Ishikawa (cell line): ENCODE measurements around the gene LIMCH1.

Experiments used
- CEBPB ChIP-seq: IDR thresholded peaks from 2 replicates; pipeline ENCODE4 v1.6.1; 2012
- CREB1 ChIP-seq: IDR thresholded peaks from 2 replicates; pipeline ENCODE4 v1.6.1; 2012; ENCODE audit warnings: low read depth
- EGR1 ChIP-seq: IDR thresholded peaks from 2 replicates; pipeline ENCODE4 v1.6.1; 2012
- EP300 ChIP-seq: IDR thresholded peaks from 2 replicates; pipeline ENCODE4 v1.6.1; 2012; ENCODE audit warnings: borderline replicate concordance
- FOXM1 ChIP-seq: IDR thresholded peaks from 2 replicates; pipeline ENCODE4 v1.6.1; 2012; ENCODE audit warnings: low read depth, borderline replicate concordance
- NFIC ChIP-seq: IDR thresholded peaks from 2 replicates; pipeline ENCODE4 v1.6.1; 2012
- RAD21 ChIP-seq: IDR thresholded peaks from 2 replicates; pipeline ENCODE4 v1.6.1; 2012; ENCODE audit warnings: low read depth
- TAF1 ChIP-seq: IDR thresholded peaks from 2 replicates; pipeline ENCODE4 v1.6.1; 2012; ENCODE audit warnings: low read depth, mild to moderate bottlenecking
- TCF12 ChIP-seq: IDR thresholded peaks from 2 replicates; pipeline ENCODE4 v1.6.1; 2012; ENCODE audit warnings: low read depth
- USF1 ChIP-seq: IDR thresholded peaks from 2 replicates; pipeline ENCODE4 v1.6.1; 2012
- YY1 ChIP-seq: IDR thresholded peaks from 2 replicates; pipeline ENCODE4 v1.6.1; 2012; ENCODE audit warnings: low read depth
- ZBTB7A ChIP-seq: IDR thresholded peaks from 2 replicates; pipeline ENCODE4 v1.6.1; 2012; ENCODE audit warnings: low read depth
- TF ChIP-seq, protein P1 (sequence below): IDR thresholded peaks from 2 replicates; pipeline ENCODE4 v1.6.1; 2012
- TF ChIP-seq, protein P2 (sequence below): IDR thresholded peaks from 2 replicates; pipeline ENCODE4 v1.6.1; 2012; ENCODE audit warnings: low read depth, mild to moderate bottlenecking

GRCh38 chr4:41715155-41715554, 177.2 kb downstream of the LIMCH1 start:
- no peak for TF ChIP-seq TAF1
- no peak for TF ChIP-seq RAD21
- TF ChIP-seq EGR1: no peak
- no peak for TF ChIP-seq CREB1
- TF ChIP-seq, protein P1, sequence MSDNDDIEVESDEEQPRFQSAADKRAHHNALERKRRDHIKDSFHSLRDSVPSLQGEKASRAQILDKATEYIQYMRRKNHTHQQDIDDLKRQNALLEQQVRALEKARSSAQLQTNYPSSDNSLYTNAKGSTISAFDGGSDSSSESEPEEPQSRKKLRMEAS: no peak
- TF ChIP-seq FOXM1: no peak
- TF ChIP-seq, protein P2, sequence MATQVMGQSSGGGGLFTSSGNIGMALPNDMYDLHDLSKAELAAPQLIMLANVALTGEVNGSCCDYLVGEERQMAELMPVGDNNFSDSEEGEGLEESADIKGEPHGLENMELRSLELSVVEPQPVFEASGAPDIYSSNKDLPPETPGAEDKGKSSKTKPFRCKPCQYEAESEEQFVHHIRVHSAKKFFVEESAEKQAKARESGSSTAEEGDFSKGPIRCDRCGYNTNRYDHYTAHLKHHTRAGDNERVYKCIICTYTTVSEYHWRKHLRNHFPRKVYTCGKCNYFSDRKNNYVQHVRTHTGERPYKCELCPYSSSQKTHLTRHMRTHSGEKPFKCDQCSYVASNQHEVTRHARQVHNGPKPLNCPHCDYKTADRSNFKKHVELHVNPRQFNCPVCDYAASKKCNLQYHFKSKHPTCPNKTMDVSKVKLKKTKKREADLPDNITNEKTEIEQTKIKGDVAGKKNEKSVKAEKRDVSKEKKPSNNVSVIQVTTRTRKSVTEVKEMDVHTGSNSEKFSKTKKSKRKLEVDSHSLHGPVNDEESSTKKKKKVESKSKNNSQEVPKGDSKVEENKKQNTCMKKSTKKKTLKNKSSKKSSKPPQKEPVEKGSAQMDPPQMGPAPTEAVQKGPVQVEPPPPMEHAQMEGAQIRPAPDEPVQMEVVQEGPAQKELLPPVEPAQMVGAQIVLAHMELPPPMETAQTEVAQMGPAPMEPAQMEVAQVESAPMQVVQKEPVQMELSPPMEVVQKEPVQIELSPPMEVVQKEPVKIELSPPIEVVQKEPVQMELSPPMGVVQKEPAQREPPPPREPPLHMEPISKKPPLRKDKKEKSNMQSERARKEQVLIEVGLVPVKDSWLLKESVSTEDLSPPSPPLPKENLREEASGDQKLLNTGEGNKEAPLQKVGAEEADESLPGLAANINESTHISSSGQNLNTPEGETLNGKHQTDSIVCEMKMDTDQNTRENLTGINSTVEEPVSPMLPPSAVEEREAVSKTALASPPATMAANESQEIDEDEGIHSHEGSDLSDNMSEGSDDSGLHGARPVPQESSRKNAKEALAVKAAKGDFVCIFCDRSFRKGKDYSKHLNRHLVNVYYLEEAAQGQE: no peak
- TF ChIP-seq EP300: no peak
- no peak for TF ChIP-seq CEBPB
- no peak for TF ChIP-seq YY1
- no peak for TF ChIP-seq USF1
- TF ChIP-seq ZBTB7A: no peak
- no peak for TF ChIP-seq NFIC
- TF ChIP-seq TCF12: no peak
